Astrocyte of the cerebellum (primary cell): ENCODE results near the gene MYRIP.

ENCODE experiments used
- DNase-seq: peaks from one replicate; pipeline ENCODE4 v3.0.0-alpha.2; 2011; ENCODE audit warnings: low read depth
- H3K4me3 ChIP-seq: 2 replicates; pipeline ENCODE4 v1.5.1; 2011; ENCODE audit warnings: mild to moderate bottlenecking, low read depth, low read length, moderate library complexity
- in situ Hi-C: cut with HindIII; loops from 2 replicates; pipeline ENCODE4 v1.10.0; 2017; ENCODE audit warnings: low sequenced_read_pairs
- TF ChIP-seq, protein P1 (sequence below): IDR thresholded peaks from 2 replicates; pipeline ENCODE4 v1.5.1; 2012; ENCODE audit warnings: low read length, low read depth, moderate library complexity, mild to moderate bottlenecking; ENCODE audit errors: missing control alignments

The MYRIP gene

DNA sequence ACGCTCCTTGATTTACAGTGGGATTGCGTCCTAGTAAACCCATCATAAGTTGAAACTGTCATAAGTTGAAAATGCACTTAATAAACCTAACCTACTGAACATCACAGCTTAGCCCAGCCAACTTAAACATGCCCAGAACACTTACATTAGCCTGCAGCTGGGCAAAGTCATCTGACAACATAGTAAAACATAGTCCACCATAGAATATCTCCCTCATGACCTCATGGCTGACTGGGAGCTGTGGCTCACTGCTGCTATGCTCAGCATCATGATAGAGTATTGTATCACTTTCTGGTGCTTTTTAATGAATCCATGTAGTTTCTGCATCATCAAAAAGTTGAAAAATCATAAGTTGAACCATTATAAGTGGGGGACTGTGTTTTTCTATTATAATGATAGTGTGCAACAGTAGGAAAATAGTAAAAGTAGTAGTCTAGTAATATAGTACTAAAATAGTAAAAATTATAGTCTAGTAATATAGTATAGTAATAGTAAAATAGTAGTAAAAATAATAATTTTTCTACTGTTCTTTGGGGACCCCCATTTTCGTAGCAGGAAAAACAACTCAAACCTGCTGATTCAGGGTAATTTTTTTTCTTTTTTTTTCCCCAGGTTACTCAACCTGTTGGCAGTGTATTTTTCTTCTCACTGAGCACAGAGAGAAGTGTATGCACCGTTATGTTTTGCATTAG is 233.5 kb downstream of the MYRIP start:
- no peak for DNase-seq
- TF ChIP-seq, protein P1, sequence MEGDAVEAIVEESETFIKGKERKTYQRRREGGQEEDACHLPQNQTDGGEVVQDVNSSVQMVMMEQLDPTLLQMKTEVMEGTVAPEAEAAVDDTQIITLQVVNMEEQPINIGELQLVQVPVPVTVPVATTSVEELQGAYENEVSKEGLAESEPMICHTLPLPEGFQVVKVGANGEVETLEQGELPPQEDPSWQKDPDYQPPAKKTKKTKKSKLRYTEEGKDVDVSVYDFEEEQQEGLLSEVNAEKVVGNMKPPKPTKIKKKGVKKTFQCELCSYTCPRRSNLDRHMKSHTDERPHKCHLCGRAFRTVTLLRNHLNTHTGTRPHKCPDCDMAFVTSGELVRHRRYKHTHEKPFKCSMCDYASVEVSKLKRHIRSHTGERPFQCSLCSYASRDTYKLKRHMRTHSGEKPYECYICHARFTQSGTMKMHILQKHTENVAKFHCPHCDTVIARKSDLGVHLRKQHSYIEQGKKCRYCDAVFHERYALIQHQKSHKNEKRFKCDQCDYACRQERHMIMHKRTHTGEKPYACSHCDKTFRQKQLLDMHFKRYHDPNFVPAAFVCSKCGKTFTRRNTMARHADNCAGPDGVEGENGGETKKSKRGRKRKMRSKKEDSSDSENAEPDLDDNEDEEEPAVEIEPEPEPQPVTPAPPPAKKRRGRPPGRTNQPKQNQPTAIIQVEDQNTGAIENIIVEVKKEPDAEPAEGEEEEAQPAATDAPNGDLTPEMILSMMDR = no peak
- in situ Hi-C loops = no loop called here
- H3K4me3 ChIP-seq = no peak overlapping the region

DNA sequence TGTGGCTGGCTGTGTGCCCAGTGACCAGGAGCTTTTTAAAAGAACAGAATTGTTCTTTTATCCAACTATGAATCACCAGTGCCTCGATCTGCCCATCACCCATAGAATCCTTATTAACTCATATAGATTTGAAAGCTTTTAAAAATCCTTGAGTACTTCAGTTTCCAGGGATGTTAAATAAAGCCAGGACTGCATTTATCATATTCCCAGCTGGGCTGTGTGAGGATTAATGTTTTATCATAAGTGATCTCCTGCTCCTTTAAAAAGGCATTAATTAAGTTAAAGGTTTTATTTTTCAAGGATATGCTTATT is 234.0 kb downstream of the MYRIP start:
- TF ChIP-seq, protein P1 = no peak
- in situ Hi-C loops = no loop called here
- no peak overlapping the region for H3K4me3 ChIP-seq
- DNase-seq = peak; percentile 87

DNA sequence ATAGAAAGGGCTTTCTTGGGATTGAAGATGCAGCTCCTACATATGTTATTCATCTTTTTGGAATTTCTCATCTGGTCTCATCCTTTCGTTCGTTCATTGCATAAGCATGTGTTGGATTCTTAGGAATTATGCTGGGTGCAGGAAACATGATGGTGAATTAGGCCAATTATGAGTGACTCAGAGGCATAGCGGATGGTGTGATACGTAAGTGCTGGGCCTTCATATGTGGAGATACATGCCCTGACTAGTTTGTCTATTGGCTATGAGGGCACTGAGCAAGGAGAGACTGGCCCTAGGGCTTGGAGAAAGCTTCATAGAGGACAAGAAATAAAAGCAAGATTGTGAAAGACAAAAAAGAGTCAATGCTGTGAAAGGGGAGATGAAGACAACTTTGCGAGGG is 235.1 kb downstream of the MYRIP start:
- peak; percentile 56 for DNase-seq
- in situ Hi-C loops = no loop called here
- TF ChIP-seq, protein P1 = no peak
- H3K4me3 ChIP-seq = no peak overlapping the region

DNA sequence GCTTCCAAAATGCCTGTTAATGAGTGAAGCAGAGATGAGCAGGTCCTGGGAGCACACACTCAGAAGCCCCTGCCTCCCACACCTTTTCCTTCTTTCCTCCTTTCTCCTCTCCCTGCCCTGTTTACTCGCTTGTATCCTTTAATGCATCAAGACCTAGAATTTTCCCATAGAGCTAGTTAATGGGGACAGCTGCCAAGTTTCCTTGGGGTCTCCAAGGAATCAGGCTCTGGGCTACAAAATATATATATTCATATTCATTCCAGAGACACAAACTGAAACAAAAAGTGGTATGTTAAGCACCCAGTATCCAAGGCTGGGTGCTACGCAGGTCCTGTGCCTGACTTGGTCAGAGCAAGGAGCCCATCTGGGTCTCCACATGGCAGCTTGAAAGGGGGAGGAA is 235.6 kb downstream of the MYRIP start:
- no peak overlapping the region for H3K4me3 ChIP-seq
- no peak for DNase-seq
- in situ Hi-C loops = no loop called here
- TF ChIP-seq, protein P1 = no peak

DNA sequence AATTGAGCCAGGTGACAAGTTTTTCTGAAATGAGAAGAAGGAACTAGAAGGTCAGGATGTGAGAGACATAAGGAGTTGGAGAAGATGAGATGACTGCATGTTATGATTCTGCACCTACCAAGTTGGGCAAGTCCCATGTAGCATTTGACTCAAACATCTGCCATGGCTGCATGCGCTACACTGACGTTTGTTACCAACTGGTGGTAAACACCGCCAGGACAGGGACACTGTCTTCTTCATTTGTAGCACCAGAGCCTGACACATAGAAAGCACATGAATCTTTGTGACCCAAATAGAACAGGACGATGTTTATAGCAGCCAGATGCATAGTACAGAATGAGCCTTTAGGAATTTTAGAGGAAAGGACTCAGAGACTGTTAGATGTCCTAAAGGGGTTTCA is 236.7 kb downstream of the MYRIP start:
- DNase-seq = no peak
- TF ChIP-seq, protein P1 = no peak
- in situ Hi-C loops = no loop called here
- no peak overlapping the region for H3K4me3 ChIP-seq

DNA sequence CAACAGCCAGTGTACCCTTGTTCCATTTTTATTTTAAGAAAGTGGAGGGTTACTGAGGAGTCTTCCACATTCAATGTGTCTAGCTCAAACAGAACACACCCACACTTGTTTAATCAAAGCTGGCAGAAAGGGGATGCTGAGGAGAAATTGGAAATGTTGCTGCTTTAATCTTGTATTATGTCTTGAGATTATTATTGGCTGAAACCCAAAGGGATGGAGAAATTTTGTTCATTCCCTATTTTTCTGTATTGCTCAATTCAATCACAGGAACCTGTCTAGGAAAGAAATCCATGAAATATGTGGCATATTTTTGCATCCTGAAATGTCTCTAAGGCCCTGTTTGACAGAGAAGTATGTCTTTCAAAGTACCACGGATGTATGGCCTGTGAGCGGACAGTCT is 238.0 kb downstream of the MYRIP start:
- no peak overlapping the region for H3K4me3 ChIP-seq
- DNase-seq = no peak
- in situ Hi-C loops = no loop called here
- TF ChIP-seq, protein P1 = no peak
